ENCODE data around the gene NTRK3. TPM values are rescaled to one million over a fixed set of nuclear protein-coding genes. Genes with fewer than 3 reads are reported as not detected.

Gene NTRK3
- total RNA-seq, 1 donor from 2014 or later, result not detected

GRCh38 chr15:88113613-88114308 lies 142.8 kb downstream of the NTRK3 start:
- Mint-ChIP-seq H3K27me3 (no peaks in the 10 kb centered on the region), H3K4me3 (no peak overlapping the region), H3K36me3 (ENCODE audit: low read depth) (no peaks in the 10 kb centered on the region), H3K9me3 (no peaks in the 10 kb centered on the region), H3K27ac (no peak overlapping the region), H3K4me1 (no peaks in the 10 kb centered on the region)
- ChIA-PET POLR2A (no interaction called here), CTCF (no interaction called here)
- no peak for TF ChIP-seq CTCF (IDR thresholded peaks at IDR 0.05)
- intact Hi-C loops (cut with micrococcal nuclease), result no loop called here
- DNase-seq (no peak), ATAC-seq (ENCODE audit: low read depth) (no peak)

GRCh38 chr15:88108991-88109390 lies 147.5 kb downstream of the NTRK3 start:
- DNase-seq (no peak), ATAC-seq (ENCODE audit: low read depth) (no peak)
- ChIA-PET POLR2A (no interaction called here), CTCF (no interaction called here)
- Mint-ChIP-seq H3K27ac (no peak overlapping the region), H3K4me1 (no peaks in the 10 kb centered on the region), H3K4me3 (no peak overlapping the region), H3K36me3 (ENCODE audit: low read depth) (no peaks in the 10 kb centered on the region), H3K9me3 (no peaks in the 10 kb centered on the region), H3K27me3 (no peaks in the 10 kb centered on the region)
- intact Hi-C loops (cut with micrococcal nuclease), result no loop called here
- TF ChIP-seq CTCF (IDR thresholded peaks at IDR 0.05), result no peak

- Mint-ChIP-seq H3K4me1 (no peaks in the 10 kb centered on the region), H3K36me3 (ENCODE audit: low read depth) (no peaks in the 10 kb centered on the region), H3K4me3 (no peak overlapping the region), H3K9me3 (no peaks in the 10 kb centered on the region), H3K27ac (no peak overlapping the region), H3K27me3 (no peaks in the 10 kb centered on the region)
- intact Hi-C loops (cut with micrococcal nuclease), result no loop called here
- POLR2A ChIA-PET, result no interaction called here
- CTCF ChIA-PET, result no interaction called here
- no peak for TF ChIP-seq CTCF (IDR thresholded peaks at IDR 0.05)
- DNase-seq, result no peak
- ATAC-seq (ENCODE audit: low read depth), result no peak
Observed at GRCh38 chr15:88108477-88108876, 148.1 kb downstream of the NTRK3 start.

- Mint-ChIP-seq H3K4me3 (no peak overlapping the region), H3K4me1 (no peaks in the 10 kb centered on the region), H3K36me3 (ENCODE audit: low read depth) (no peaks in the 10 kb centered on the region), H3K27me3 (no peaks in the 10 kb centered on the region), H3K9me3 (no peaks in the 10 kb centered on the region), H3K27ac (no peak overlapping the region)
- ATAC-seq (ENCODE audit: low read depth) (no peak), DNase-seq (no peak)
- TF ChIP-seq CTCF (IDR thresholded peaks at IDR 0.05), result no peak
- ChIA-PET POLR2A (no interaction called here), CTCF (no interaction called here)
- intact Hi-C loops (cut with micrococcal nuclease), result no loop called here
Observed at GRCh38 chr15:88106074-88106473, 150.5 kb downstream of the NTRK3 start.

GRCh38 chr15:88104357-88104756 lies 152.2 kb downstream of the NTRK3 start:
- intact Hi-C loops (cut with micrococcal nuclease), result no loop called here
- DNase-seq, result no peak
- no peak overlapping the region for H3K27ac Mint-ChIP-seq
- no peak overlapping the region for H3K4me3 Mint-ChIP-seq
- ChIA-PET POLR2A (no interaction called here), CTCF (no interaction called here)
- ATAC-seq (ENCODE audit: low read depth), result no peak
- no peaks in the 10 kb centered on the region for H3K27me3 Mint-ChIP-seq
- no peak for TF ChIP-seq CTCF (IDR thresholded peaks at IDR 0.05)
- no peaks in the 10 kb centered on the region for H3K4me1 Mint-ChIP-seq
- H3K9me3 Mint-ChIP-seq, result no peaks in the 10 kb centered on the region
- H3K36me3 Mint-ChIP-seq (ENCODE audit: low read depth), result no peaks in the 10 kb centered on the region

Data from activated B cell treated with CpG ODN at 0.5 μM for 24 hours (primary cell).